Measurements from ENCODE around the gene TDP2. TPM values are rescaled to one million over a fixed set of nuclear protein-coding genes. Genes with fewer than 3 reads are reported as not detected.

The TDP2 gene
- total and polyA plus RNA-seq, 9 of the 15 experiments (the other 6 are each of a cell fraction or from before 2014, with no cell fraction given) = 27.7 to 60.1 (median 31.8) TPM

DNA sequence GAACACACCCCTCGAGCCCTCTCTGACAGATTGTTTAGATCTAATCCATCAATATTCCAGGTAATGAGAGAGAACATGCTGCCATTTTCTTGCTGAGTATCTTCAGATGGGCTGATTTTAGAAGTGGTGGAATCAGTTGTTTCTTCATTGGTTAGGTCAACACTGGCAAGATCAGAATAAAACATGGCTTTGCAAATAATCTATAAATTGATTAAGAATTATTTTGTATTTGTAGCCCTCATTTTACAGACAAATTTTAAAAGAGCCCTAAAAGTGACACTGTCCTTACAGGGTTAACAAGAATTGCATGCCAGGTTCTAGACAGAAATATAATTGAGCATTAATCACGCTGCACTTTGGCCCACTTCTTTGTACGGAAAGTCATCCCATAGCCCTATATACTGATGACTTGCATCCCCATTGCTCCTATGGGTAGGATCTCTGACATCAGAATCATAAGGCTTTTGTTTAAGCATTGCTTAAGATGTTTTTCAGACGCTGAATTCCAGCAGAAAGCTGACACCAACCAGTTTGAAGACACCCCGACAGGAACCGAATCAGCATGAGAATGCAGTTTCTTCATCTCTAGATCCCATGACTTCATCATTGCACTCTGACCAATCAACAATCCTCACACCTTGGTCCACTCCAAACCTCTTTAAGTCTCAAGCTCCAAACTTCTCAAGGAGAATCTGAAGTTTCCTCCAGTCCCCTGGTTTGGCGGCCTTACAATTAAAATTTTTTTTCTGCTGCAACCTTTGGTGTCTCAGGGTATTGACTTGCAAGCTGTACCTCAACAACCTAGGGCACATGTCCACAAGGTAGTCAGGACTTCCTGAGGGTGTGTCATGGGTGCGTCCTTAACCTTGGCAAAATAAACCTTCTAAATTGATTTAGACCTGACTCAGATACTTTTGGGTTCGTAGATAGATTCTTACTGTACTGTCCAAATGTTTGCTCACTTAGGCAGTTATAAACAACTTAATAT lies 7.8 kb downstream of the TDP2 start (continued):
- TF ChIP-seq SAP30 (IDR thresholded peaks at IDR 0.05; ENCODE audit: borderline replicate concordance, insufficient read depth, low read depth, low read length, poor library complexity, severe bottlenecking) = no peak
- no peak for TF ChIP-seq ZNF165 (CRISPR knock-in tag; IDR thresholded peaks at IDR 0.05; ENCODE audit: borderline replicate concordance)
- TF ChIP-seq FOXK2 (conservative IDR thresholded peaks at IDR 0.05 in 1 of 2, IDR thresholded peaks at IDR 0.05 in 1 of 2; ENCODE audit: low read depth in 2 of 2) = 0 out of 4 replicates have a peak, but pooled peaks of 1 of the 2 experiments have one; percentile 32
- no peak for TF ChIP-seq PRPF4 (IDR thresholded peaks at IDR 0.05; ENCODE audit: insufficient read depth, low read depth, low read length, poor library complexity, severe bottlenecking)
- TF ChIP-seq MTA2 (IDR thresholded peaks at IDR 0.05; ENCODE audit: low read depth) = no peak
- no peak for TF ChIP-seq KAT7 (CRISPR knock-in tag; IDR thresholded peaks at IDR 0.05; ENCODE audit: borderline replicate concordance)
- TF ChIP-seq ASH1L (IDR thresholded peaks at IDR 0.05; ENCODE audit: borderline replicate concordance, low read depth, partially characterized antibody) = no peak
- 0 out of 4 replicates have a peak, but pooled peaks of 1 of the 2 experiments have one; percentile 6 for TF ChIP-seq TEAD1 (CRISPR knock-in tag; IDR thresholded peaks at IDR 0.05)
- no peak for TF ChIP-seq NR2C1 (IDR thresholded peaks at IDR 0.05)
- no peak for TF ChIP-seq NR2C1 (tag; IDR thresholded peaks at IDR 0.05)
- TF ChIP-seq, protein P1, sequence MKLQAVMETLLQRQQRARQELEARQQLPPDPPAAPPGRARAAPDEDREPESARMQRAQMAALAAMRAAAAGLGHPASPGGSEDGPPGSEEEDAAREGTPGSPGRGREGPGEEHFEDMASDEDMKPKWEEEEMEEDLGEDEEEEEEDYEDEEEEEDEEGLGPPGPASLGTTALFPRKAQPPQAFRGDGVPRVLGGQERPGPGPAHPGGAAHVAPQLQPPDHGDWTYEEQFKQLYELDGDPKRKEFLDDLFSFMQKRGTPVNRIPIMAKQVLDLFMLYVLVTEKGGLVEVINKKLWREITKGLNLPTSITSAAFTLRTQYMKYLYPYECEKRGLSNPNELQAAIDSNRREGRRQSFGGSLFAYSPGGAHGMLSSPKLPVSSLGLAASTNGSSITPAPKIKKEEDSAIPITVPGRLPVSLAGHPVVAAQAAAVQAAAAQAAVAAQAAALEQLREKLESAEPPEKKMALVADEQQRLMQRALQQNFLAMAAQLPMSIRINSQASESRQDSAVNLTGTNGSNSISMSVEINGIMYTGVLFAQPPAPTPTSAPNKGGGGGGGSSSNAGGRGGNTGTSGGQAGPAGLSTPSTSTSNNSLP (IDR thresholded peaks at IDR 0.05; ENCODE audit: borderline replicate concordance, low read depth, low read length) = no peak
- peak; percentile 72; the same call in 1 of the 2 replicates for TF ChIP-seq ZEB2 (IDR thresholded peaks at IDR 0.05)
- TF ChIP-seq FOXJ3 (CRISPR knock-in tag; IDR thresholded peaks at IDR 0.05) = no peak
- TF ChIP-seq STAT5A (IDR thresholded peaks at IDR 0.05; ENCODE audit: borderline replicate concordance, low read length) = no peak
- TF ChIP-seq KDM4B (IDR thresholded peaks at IDR 0.05; ENCODE audit: borderline replicate concordance in 2 of 2, low read depth in 1 of 2) = no peak
- TF ChIP-seq ZBTB26 (CRISPR knock-in tag; IDR thresholded peaks at IDR 0.05) = no peak
- TF ChIP-seq ZNF41 (CRISPR knock-in tag; conservative IDR thresholded peaks at IDR 0.05) = no peak
- no peak for TF ChIP-seq TCF7 (IDR thresholded peaks at IDR 0.05; ENCODE audit: borderline replicate concordance)
- TF ChIP-seq DNMT1 (IDR thresholded peaks at IDR 0.05) = no peak
- TF ChIP-seq, protein P2, sequence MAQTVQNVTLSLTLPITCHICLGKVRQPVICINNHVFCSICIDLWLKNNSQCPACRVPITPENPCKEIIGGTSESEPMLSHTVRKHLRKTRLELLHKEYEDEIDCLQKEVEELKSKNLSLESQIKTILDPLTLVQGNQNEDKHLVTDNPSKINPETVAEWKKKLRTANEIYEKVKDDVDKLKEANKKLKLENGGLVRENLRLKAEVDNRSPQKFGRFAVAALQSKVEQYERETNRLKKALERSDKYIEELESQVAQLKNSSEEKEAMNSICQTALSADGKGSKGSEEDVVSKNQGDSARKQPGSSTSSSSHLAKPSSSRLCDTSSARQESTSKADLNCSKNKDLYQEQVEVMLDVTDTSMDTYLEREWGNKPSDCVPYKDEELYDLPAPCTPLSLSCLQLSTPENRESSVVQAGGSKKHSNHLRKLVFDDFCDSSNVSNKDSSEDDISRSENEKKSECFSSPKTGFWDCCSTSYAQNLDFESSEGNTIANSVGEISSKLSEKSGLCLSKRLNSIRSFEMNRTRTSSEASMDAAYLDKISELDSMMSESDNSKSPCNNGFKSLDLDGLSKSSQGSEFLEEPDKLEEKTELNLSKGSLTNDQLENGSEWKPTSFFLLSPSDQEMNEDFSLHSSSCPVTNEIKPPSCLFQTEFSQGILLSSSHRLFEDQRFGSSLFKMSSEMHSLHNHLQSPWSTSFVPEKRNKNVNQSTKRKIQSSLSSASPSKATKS (CRISPR knock-in tag; IDR thresholded peaks at IDR 0.05) = no peak
- no peak for TF ChIP-seq NONO (IDR thresholded peaks at IDR 0.05; ENCODE audit: low read depth in 2 of 2, low read length in 1 of 2)
- TF ChIP-seq EGR1 (conservative IDR thresholded peaks at IDR 0.05) = no peak
- no peak for TF ChIP-seq KAT2B (IDR thresholded peaks at IDR 0.05; ENCODE audit: low read depth, low read length)
